H1 (cell line): ENCODE measurements around the gene NAGS. TPM values are rescaled to one million over a fixed set of nuclear protein-coding genes. Genes with fewer than 3 reads are reported as not detected.

Experiments used
- CTCF ChIA-PET: fragments of 300-600 bp; sonication (Branson Sonifier 250); formaldehyde crosslinking; loops from one replicate; lab custom pipeline; 2021; ENCODE audit not compliant: partially characterized antibody; lab: Charles Lee
- POLR2A ChIA-PET: fragments of 300-600 bp; sonication (Branson Sonifier 250); formaldehyde crosslinking; loops from one replicate; lab custom pipeline; 2021; ENCODE audit warnings: inconsistent platforms; ENCODE audit not compliant: partially characterized antibody; lab: Charles Lee
- DNase-seq, 2 experiments: peaks; one replicate each; pipeline versions ENCODE4 v3.0.0 to v3.0.0-alpha.2; 2010 to 2022; ENCODE audit warnings: low spot score in 2 of 2, low read depth in 1 of 2, mixed read lengths in 1 of 2
- FAIRE-seq: peaks from 2 replicates; lab custom pipeline; 2011; peaks lifted over from hg19 to GRCh38; lab: Jason Lieb, UNC
- H2AFZ ChIP-seq: 2 replicates; pipeline ENCODE4 v1.8.1; 2012; ENCODE audit warnings: low read length, inconsistent platforms
- H2AK5ac ChIP-seq: 2 replicates; pipeline ENCODE4 v1.6.1; 2013; ENCODE audit warnings: low read depth, low read length
- H2BK120ac ChIP-seq: replicated peaks from 2 replicates; pipeline ENCODE3; 2013; ENCODE audit warnings: low read depth, low read length, inconsistent platforms
- H2BK12ac ChIP-seq: 2 replicates; pipeline ENCODE4 v1.6.1; 2013; ENCODE audit warnings: low read depth, low read length
- H2BK15ac ChIP-seq: 2 replicates; pipeline ENCODE4 v1.6.1; 2013; ENCODE audit warnings: low read length
- H2BK20ac ChIP-seq: 2 replicates; pipeline ENCODE4 v1.6.1; 2013; ENCODE audit warnings: low read length
- H2BK5ac ChIP-seq: 2 replicates; pipeline ENCODE4 v1.6.1; 2013; ENCODE audit warnings: low read depth, low read length
- H3K14ac ChIP-seq: 2 replicates; pipeline ENCODE4 v1.6.1; 2013; ENCODE audit warnings: inconsistent platforms; ENCODE audit not compliant: insufficient read length
- H3K18ac ChIP-seq: 2 replicates; pipeline ENCODE4 v1.6.1; 2013; ENCODE audit warnings: low read length; ENCODE audit errors: extremely low read depth
- H3K23ac ChIP-seq: 2 replicates; pipeline ENCODE4 v1.6.1; 2013; ENCODE audit warnings: inconsistent platforms; ENCODE audit not compliant: insufficient read length
- H3K23me2 ChIP-seq: 2 replicates; pipeline ENCODE4 v1.6.1; 2013; ENCODE audit warnings: low read depth, low read length
- H3K27ac ChIP-seq: 2 replicates; pipeline ENCODE4 v1.6.1; 2011; ENCODE audit warnings: low read depth, low read length, inconsistent platforms
- H3K27me3 ChIP-seq, 4 experiments: replicated peaks in 1 of 4; 1 replicate in 1 of 4; 2 replicates in 3 of 4; pipeline versions ENCODE4 v1.6.1 to v1.8.1; 2011 to 2013; ENCODE audit warnings: low read length in 3 of 4, mild to moderate bottlenecking in 3 of 4, inconsistent platforms in 2 of 4, mixed read lengths in 2 of 4, moderate library complexity in 1 of 4; ENCODE audit not compliant: control insufficient read depth in 3 of 4, insufficient read depth in 3 of 4; ENCODE audit errors: extremely low read depth in 1 of 4
- H3K36me3 ChIP-seq, 4 experiments: 2 replicates each; pipeline versions ENCODE4 v1.6.1 to v1.8.1; 2011 to 2013; ENCODE audit warnings: mild to moderate bottlenecking in 4 of 4, low read length in 3 of 4, moderate library complexity in 2 of 4, control low read depth in 1 of 4, inconsistent platforms in 1 of 4; ENCODE audit not compliant: insufficient read depth in 4 of 4, control insufficient read depth in 2 of 4
- H3K4ac ChIP-seq: replicated peaks from 2 replicates; pipeline ENCODE3; 2013; ENCODE audit warnings: low read length, low read depth, mixed read lengths, inconsistent platforms; ENCODE audit not compliant: insufficient read length
- H3K4me1 ChIP-seq, 4 experiments: replicated peaks in 1 of 4; 1 replicate in 1 of 4; 2 replicates in 3 of 4; pipeline versions ENCODE4 v1.6.1 to v1.8.1; 2011 to 2013; ENCODE audit warnings: low read length in 3 of 4, inconsistent platforms in 2 of 4, mixed read lengths in 1 of 4; ENCODE audit not compliant: insufficient read depth in 4 of 4, control insufficient read depth in 3 of 4
- H3K4me2 ChIP-seq, 2 experiments: 2 replicates each; pipeline versions ENCODE4 v1.6.1 to v1.8.1; 2011 to 2013; ENCODE audit warnings: low read depth in 2 of 2, low read length in 2 of 2, control low read depth in 1 of 2, inconsistent platforms in 1 of 2, mild to moderate bottlenecking in 1 of 2; ENCODE audit not compliant: insufficient read depth in 1 of 2
- H3K4me3 ChIP-seq, 4 experiments: fragments of 200-600, 300-600 bp in 1 of 4; sonication (generic), shearing (Covaris generic), sonication (Bioruptor Twin) in 1 of 4; 2 replicates each; pipeline versions ENCODE4 v1.5.1 to v1.8.1; 2011 to 2016; ENCODE audit warnings: low read length in 4 of 4, low read depth in 3 of 4, control low read depth in 2 of 4, inconsistent platforms in 2 of 4, mild to moderate bottlenecking in 2 of 4, mixed read lengths in 1 of 4, moderate library complexity in 1 of 4; ENCODE audit not compliant: insufficient read depth in 2 of 4; ENCODE audit errors: extremely low read depth in 1 of 4
- H3K56ac ChIP-seq: replicated peaks from 2 replicates; pipeline ENCODE3; 2013; ENCODE audit warnings: low read depth, mild to moderate bottlenecking, mixed read lengths, low read length, inconsistent platforms; ENCODE audit not compliant: insufficient read length
- H3K79me1 ChIP-seq: 2 replicates; pipeline ENCODE4 v1.6.1; 2013; ENCODE audit warnings: low read depth, low read length, control low read depth
- H3K79me2 ChIP-seq, 2 experiments: 2 replicates each; pipeline versions ENCODE4 v1.6.1 to v1.8.1; 2012 to 2013; ENCODE audit warnings: low read length in 2 of 2, mild to moderate bottlenecking in 2 of 2, inconsistent platforms in 1 of 2; ENCODE audit not compliant: insufficient read depth in 2 of 2, control insufficient read depth in 1 of 2
- H3K9ac ChIP-seq, 4 experiments: replicated peaks in 1 of 4; 1 replicate in 1 of 4; 2 replicates in 3 of 4; pipeline versions ENCODE4 v1.6.1 to v1.8.1; 2011 to 2013; ENCODE audit warnings: low read depth in 3 of 4, low read length in 3 of 4, control low read depth in 2 of 4, mild to moderate bottlenecking in 2 of 4, moderate library complexity in 2 of 4, inconsistent platforms in 1 of 4; ENCODE audit errors: extremely low read depth in 1 of 4
- H3K9me3 ChIP-seq, 2 experiments: 2 replicates each; pipeline versions ENCODE4 v1.6.1 to v1.8.1; 2012 to 2013; ENCODE audit warnings: mild to moderate bottlenecking in 2 of 2, moderate library complexity in 2 of 2, control low read depth in 1 of 2, inconsistent platforms in 1 of 2, low read depth in 1 of 2, low read length in 1 of 2, mixed read lengths in 1 of 2; ENCODE audit not compliant: insufficient read depth in 2 of 2
- H4K20me1 ChIP-seq, 2 experiments: replicated peaks in 1 of 2; 2 replicates each; pipeline versions ENCODE3 to v1.8.1; 2011 to 2013; ENCODE audit warnings: inconsistent platforms in 2 of 2, low read length in 2 of 2, mild to moderate bottlenecking in 1 of 2; ENCODE audit not compliant: insufficient read depth in 2 of 2, control insufficient read depth in 1 of 2
- H4K5ac ChIP-seq: 2 replicates; pipeline ENCODE4 v1.6.1; 2013; ENCODE audit warnings: low read length, low read depth, mixed read lengths, inconsistent platforms; ENCODE audit not compliant: insufficient read length
- H4K8ac ChIP-seq: 2 replicates; pipeline ENCODE4 v1.8.0; 2013; ENCODE audit warnings: mild to moderate bottlenecking, moderate library complexity, low read length, inconsistent platforms; ENCODE audit not compliant: insufficient read depth; ENCODE audit errors: extremely low read depth
- H4K91ac ChIP-seq: replicated peaks from 2 replicates; pipeline ENCODE3; 2013; ENCODE audit warnings: low read length, mixed read lengths, inconsistent platforms; ENCODE audit not compliant: insufficient read length
- BCL11A ChIP-seq, 2 experiments: IDR thresholded peaks; one replicate each; pipeline ENCODE4 v1.6.1; 2011; ENCODE audit warnings: low read depth in 2 of 2, low read length in 2 of 2, mild to moderate bottlenecking in 2 of 2
- BRCA1 ChIP-seq: IDR thresholded peaks from 2 replicates; pipeline ENCODE4 v1.6.1; 2012; ENCODE audit warnings: low read depth, low read length, improper control_type of control experiment
- CHD1 ChIP-seq: IDR thresholded peaks from 2 replicates; pipeline ENCODE4 v1.6.1; 2012; ENCODE audit warnings: low read depth, low read length, improper control_type of control experiment
- EGR1 ChIP-seq: IDR thresholded peaks from 2 replicates; pipeline ENCODE4 v1.6.1; 2011; ENCODE audit warnings: low read depth, low read length, borderline replicate concordance
- GTF2F1 ChIP-seq: IDR thresholded peaks from 2 replicates; pipeline ENCODE4 v1.6.1; 2012; ENCODE audit warnings: low read depth, low read length, improper control_type of control experiment, borderline replicate concordance
- RNF2 ChIP-seq: fragments of 200-900, 300-1000 bp; sonication (generic); IDR thresholded peaks from 2 replicates; pipeline ENCODE4 v1.7.1; 2016; ENCODE audit warnings: borderline replicate concordance, low read depth, mild to moderate bottlenecking, antibody characterized with exemption, low read length; ENCODE audit not compliant: poor library complexity, severe bottlenecking; ENCODE audit errors: missing control alignments
- SRF ChIP-seq: IDR thresholded peaks from 2 replicates; pipeline ENCODE4 v1.6.1; 2011; ENCODE audit warnings: mild to moderate bottlenecking, low read depth, low read length, moderate library complexity
- WGBS, 2 experiments: shearing (Covaris generic) in 1 of 2; methylation state at CpG; one replicate each; pipeline versions ENCODE4 v1.1.6 to v1.1.7; 2013 to 2015; ENCODE audit warnings: low lambda C conversion rate in 2 of 2, mixed read lengths in 2 of 2, inconsistent platforms in 1 of 2, low coverage in 1 of 2, missing lambda C conversion rate in 1 of 2; ENCODE audit not compliant: insufficient replicate concordance in 2 of 2, insufficient coverage in 1 of 2, insufficient read length in 1 of 2; ENCODE audit errors: extremely low coverage in 1 of 2, missing lambda C conversion rate in 1 of 2; 5-methylcytosine and 5-hydroxymethylcytosine counted together
- polyA plus RNA-seq, 7 experiments: library from polyadenylated mRNA; depleted of rRNA in 3 of 7; stranded (reverse) in 5 of 7; unstranded in 2 of 7; fragments of >200 nt in 5 of 7; fragments of 200-250 nt in 2 of 7; gene quantifications; 1 replicate in 5 of 7; 2 replicates in 1 of 7; 4 replicates in 1 of 7; pipeline versions ENCODE4 v1.2.1 to v1.2.3, GENCODE V29; 2011 to 2013; ENCODE audit warnings: missing spikeins in 2 of 7, mixed read lengths in 2 of 7
- total RNA-seq: library from RNA; stranded (reverse); fragmentation: NEBNext Ultra II Directional; extraction: Animal tissue kit (Norgen Biotek cat#: 25700); gene quantifications from 2 replicates; pipeline ENCODE4 v1.2.1, GENCODE V29; 2021
- TF ChIP-seq, protein P1 (sequence below): IDR thresholded peaks from 2 replicates; pipeline ENCODE4 v1.6.1; 2012; ENCODE audit warnings: inconsistent platforms

Gene NAGS
- total and polyA plus RNA-seq, 2 of the 8 experiments (the other 6 are each of a cell fraction or from before 2014, with no cell fraction given): 4.0 to 5.1 TPM

DNA sequence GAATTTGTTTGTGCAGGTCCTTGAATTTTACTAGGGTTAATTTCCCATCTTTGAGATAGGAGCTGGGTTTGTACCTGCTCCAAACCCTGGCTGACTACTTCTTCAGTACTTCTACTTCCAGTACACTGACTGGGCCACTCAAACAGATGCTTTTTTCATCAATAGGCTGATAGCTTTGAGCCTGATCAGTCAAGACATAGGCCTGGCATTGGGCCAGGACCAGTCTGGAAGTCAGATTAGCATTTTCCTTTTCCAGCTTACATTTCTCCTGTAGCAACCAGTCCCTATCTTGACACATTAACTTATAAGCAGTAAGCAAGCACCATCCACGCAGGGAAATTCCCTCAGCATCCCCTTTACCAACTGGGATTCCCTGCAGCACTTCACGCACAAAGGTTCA, 17.8 kb downstream of the NAGS start:
- Histone ChIP-seq H3K4me3 (no peak overlapping the region), H3K4me2 (no peak overlapping the region), H2BK5ac (no peak overlapping the region), H2BK15ac (no peak overlapping the region), H3K23me2 (no peaks in the 10 kb centered on the region), H2AK5ac (no peak overlapping the region), H3K4me1 (no peaks in the 10 kb centered on the region), H3K27ac (no peak overlapping the region), H2AFZ (no peak overlapping the region), H2BK120ac (no peak overlapping the region), H3K36me3 (no peaks in the 10 kb centered on the region; a peak in 3 of 8 replicates), H2BK12ac (no peak overlapping the region), H3K27me3 (no peaks in the 10 kb centered on the region), H3K23ac (no peak overlapping the region), H4K91ac (no peak overlapping the region), H4K8ac (no peak overlapping the region), H3K79me1 (no peaks in the 10 kb centered on the region), H3K9me3 (no peaks in the 10 kb centered on the region), H3K79me2 (no peaks in the 10 kb centered on the region), H3K4ac (no peak overlapping the region), H2BK20ac (no peak overlapping the region), H3K9ac (no peak overlapping the region), H3K56ac (no peak overlapping the region), H4K20me1 (peaks cover 0 to 2% of the 10 kb centered on the region in 2 experiments), H3K18ac (no peak overlapping the region), H4K5ac (no peak overlapping the region), H3K14ac (no peak overlapping the region)
- ChIA-PET POLR2A (interaction anchor here (1.0 to 1.7 kb wide), 5 partner anchors 10 to 86 kb away, joined by 3 to 6 read pairs (median 3); no protein-coding TSS in a partner anchor), CTCF (interaction anchor here (0.5 to 13.3 kb wide), 7 partner anchors 10 to 81 kb away, joined by 3 to 108 read pairs (median 4); no protein-coding TSS in a partner anchor)
- 94% methylated on average over 2 of the region's 2 CpGs; no CpG with 5 or more reads in 1 of the 2 experiments for WGBS, 2 experiments
- FAIRE-seq (no peak), DNase-seq (no peak)
- TF ChIP-seq EGR1: no peak
- no peak for TF ChIP-seq SRF
- no peak for TF ChIP-seq BCL11A (IDR thresholded peaks at IDR 0.05; ENCODE audit: low read depth in 2 of 2, low read length in 2 of 2)
- no peak for TF ChIP-seq CHD1
- no peak for TF ChIP-seq GTF2F1
- no peak for TF ChIP-seq RNF2
- TF ChIP-seq BRCA1: no peak
- TF ChIP-seq, protein P1, sequence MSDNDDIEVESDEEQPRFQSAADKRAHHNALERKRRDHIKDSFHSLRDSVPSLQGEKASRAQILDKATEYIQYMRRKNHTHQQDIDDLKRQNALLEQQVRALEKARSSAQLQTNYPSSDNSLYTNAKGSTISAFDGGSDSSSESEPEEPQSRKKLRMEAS: no peak
